HG03521 (cell line): Measurements from ENCODE around the gene CREB3L1.
A peak's percentile ranks its signal among the peaks of the same experiment; 100 is the strongest.

Experiments used
- ATAC-seq: cut with Tn5 transposase; IDR thresholded peaks from one replicate; pipeline ENCODE4 v1.9.1; 2021; ENCODE audit warnings: mild to moderate bottlenecking, moderate library complexity; ENCODE audit not compliant: unreplicated experiment

CREB3L1 gene

DNA sequence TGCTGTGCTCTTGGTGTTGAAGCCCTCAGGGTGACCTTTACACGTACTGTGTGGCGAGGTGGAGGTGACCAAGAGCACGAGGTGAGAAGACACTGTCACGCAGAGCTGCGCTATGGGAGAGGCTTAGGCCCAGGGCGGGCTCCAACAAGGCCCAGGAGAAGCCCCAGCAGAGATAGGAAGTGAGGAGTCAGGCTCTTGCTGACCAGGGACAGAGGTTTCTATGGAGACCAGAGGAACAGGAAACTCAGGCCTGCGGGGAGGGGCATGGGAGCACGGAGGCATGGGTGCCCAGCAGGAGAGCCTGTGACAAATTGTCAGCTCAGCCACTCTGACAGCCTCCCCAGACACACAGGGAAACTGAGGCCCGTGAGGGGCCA is 85.6 kb downstream of the CREB3L1 start:
- ATAC-seq = no peak

DNA sequence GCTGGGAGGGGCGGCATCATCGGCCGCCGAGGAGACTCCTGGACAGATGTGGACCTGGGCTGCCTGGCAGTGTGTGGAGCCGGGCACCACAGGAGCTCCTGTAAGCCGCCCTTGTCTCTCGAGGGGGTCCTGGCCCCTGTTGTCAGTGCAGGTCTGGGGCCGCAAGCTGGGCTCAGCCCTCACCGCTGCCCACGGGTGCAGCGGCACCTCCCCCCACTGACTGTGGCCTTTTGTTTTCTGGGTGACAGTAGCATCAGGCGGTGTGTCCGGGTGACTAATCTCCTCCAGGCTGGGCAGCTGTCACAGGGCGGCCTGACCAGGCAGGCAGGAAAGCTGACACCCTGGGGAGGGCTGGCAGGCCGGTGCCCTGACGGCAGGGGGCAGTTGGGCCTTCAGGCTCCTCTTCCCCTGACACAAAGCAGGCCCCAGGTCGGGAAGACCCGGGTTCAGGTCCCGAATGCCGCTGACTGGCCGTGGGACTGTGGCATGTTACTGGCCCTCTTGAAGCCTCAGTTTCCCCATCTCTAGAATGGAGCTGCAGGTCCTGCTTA is 86.1 kb downstream of the CREB3L1 start:
- no peak for ATAC-seq

DNA sequence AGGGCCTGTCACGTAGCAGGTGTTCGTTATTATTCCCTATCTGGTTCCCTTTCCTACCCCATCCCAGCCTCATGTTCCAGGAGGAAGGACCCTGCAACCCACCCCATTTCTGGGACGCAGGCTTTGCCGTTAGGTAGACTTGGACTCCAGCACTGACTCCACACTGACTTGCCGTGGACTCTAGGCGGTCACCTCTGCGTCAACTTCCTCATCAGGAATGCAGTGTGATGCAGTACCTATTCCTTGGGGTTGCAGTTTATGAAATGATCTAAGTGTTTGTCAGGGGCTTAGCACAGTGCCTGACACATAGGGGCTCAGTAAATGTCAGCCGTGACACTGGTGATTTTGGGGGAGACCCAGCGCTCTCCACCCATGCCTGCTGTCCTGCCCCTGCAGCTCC is 86.6 kb downstream of the CREB3L1 start:
- no peak for ATAC-seq

DNA sequence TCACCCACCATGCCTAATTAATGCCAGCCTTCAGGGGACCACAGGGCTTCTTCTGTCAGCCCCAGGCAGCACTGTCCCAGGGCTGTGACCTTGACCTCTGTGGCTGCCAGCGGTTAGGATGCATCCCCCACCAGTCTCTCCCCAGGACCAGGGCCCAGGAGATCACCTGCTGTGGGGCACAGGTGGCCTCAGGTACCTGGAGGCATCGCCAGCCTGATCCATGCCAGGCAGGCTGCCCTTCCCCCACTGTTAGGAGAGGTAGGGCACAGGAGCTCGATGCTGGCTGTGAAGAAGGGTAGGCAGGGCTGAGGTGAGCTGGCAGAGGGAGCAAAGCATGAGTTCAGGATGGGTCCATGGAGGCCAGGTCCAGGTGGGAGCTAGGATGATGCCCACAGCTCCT is 87.3 kb downstream of the CREB3L1 start:
- no peak for ATAC-seq

DNA sequence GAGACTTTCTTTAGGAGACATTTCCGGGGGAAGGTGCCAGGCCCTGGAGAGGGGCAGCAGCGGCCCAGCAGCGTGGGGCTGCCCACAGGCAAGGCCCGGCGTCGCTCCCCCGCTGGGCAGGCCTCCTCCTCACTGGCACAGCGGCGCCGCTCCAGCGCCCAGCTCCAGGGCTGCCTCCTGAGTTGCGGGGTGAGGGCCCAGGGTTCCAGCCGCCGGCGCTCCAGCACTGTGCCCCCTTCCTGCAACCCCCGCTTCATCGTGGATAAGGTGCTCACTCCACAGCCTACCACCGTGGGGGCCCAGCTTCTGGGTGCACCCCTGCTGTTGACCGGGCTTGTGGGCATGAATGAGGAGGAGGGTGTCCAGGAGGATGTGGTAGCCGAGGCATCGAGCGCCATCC is 88.8 kb downstream of the CREB3L1 start:
- no peak for ATAC-seq

DNA sequence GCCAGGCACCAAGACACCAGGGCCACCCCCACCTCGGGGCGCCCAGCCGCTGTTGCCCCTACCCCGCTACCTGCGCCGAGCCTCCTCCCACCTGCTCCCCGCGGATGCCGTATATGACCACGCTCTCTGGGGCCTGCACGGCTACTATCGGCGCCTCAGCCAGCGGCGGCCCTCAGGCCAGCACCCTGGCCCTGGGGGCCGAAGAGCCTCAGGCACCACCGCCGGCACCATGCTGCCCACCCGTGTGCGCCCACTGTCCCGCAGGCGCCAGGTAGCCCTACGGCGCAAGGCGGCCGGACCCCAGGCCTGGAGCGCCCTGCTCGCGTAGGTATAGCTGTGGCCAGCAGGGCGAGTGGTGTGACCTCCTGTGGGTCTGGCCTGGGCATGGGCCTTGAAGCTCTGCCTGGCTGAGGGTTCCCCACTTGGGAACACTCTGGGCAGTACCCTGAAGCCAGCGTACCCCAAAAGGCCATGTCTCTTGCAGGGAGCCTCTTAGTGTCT is 89.2 kb downstream of the CREB3L1 start:
- ATAC-seq = no peak

DNA sequence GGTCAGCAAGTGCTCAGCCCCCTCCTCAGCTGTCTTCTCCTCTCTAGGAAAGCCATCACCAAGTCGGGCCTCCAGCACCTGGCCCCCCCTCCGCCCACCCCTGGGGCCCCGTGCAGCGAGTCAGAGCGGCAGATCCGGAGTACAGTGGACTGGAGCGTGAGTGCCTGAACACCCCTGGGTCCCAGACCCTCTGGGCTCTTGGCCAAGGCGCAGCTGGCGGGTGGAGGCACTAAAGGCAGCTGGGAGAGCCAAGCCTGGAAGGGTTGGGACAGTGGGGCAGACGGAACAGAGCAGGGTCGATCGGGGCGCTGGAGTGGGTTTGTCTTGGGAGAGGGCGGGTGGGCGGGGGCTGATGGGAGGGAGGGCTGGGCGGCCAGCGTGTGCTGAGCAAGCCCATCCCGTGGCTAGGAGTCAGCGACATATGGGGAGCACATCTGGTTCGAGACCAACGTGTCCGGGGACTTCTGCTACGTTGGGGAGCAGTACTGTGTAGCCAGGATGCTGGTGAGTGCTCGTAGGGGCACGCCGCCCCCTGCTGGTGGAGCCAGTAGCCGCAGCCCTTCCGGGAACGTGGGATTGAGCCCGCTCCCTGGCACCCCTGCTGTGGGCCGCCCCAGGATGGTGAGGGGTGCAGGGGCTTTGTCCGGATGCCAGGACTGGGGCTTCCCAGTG is 89.9 kb downstream of the CREB3L1 start:
- peak; percentile 59 for ATAC-seq

DNA sequence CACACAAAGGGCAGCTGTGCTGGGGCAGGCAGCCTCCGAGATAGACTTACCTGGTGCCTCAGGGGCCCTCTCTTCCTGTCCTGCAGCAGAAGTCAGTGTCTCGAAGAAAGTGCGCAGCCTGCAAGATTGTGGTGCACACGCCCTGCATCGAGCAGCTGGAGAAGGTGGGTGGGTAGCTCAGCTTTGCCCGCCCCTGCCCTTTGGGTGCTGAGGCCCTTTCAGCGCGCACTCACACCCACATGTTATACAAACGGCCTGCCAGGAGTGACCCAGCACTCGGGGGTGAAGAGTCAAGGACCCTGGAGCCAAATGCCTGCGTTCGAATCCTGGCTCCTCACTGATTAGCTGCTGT is 90.4 kb downstream of the CREB3L1 start:
- ATAC-seq = no peak

DNA sequence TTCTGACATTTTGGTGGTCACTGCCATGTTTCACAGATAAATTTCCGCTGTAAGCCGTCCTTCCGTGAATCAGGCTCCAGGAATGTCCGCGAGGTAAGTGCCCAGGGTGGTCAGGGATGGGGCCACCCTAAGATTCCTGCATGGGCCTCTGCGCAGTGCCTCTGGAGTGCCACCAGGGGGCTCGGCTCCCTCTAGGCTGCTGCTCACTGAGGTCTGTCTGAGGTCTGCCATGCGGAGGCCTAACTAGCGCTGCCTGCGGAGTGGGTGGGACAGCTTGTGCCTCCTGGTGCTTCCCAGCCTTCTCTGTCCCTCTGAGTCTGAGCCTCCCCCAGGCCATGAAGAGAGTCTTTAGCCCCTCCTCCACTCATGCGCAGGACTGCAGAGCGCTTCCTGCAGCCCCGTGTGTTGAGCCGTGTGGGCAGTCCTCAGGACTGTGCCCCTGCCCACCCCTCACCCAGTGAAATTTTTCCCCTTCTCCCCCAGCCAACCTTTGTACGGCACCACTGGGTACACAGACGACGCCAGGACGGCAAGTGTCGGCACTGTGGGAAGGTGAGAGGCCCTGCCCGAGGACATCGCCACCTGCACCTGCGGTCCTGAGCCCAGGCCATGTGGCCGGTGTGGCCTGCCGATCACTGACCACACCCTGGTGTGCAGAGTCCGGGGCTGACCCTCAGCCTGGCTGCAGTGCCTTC is 92.1 kb downstream of the CREB3L1 start:
- ATAC-seq = peak; percentile 47

DNA sequence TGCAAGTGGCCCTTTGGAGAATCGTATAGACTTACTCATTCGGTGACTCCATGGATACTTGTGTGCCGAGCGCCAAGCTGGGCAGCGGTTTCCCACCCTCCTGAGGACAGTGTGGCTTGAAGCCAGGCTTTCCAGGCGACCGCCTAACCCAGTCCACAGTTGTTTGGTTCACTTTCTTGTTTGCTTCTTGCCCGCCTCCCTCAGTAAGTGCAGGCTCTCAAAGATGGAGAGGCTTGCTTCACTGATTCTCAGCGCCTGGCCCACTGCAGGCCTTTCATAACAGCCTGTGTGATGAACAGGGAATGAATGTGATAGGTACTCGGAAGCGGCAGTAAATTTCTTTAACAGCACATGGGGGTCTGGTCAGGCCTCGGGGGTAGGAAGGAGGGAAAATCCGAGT is 92.8 kb downstream of the CREB3L1 start:
- no peak for ATAC-seq
